Stimulated activated CD4-positive, alpha-beta T cell treated with anti-CD3 and anti-CD28 coated beads, Interleukin-1b, Interleukin-23, amount 100 ng/mL, for 48 hours (primary cell): Measurements from ENCODE around the gene PGLYRP1.

Experiments used
- DNase-seq: peaks from one replicate; pipeline ENCODE4 v3.0.0-alpha.2; 2020

The PGLYRP1 gene

GRCh38 chr19:46022431-46023310 is at the start of gene PGLYRP1:
TSS of gene PGLYRP1 (minus strand) at chr19:46023053. CDS start at chr19:46023021, 32 bp downstream.
- no peak for DNase-seq

GRCh38 chr19:46069806-46070341 is 47.0 kb upstream of the PGLYRP1 start:
- no peak for DNase-seq

- no peak for DNase-seq
These were observed 45.7 kb upstream of the PGLYRP1 start for GRCh38 chr19:46068345-46069258.

- no peak for DNase-seq
These were observed 44.8 kb upstream of the PGLYRP1 start for GRCh38 chr19:46067691-46068090.

- DNase-seq = no peak
These were observed 43.6 kb upstream of the PGLYRP1 start for GRCh38 chr19:46066471-46066870.

GRCh38 chr19:46065486-46066071 is 42.7 kb upstream of the PGLYRP1 start:
- DNase-seq = no peak

- DNase-seq = no peak
These were observed 40.3 kb upstream of the PGLYRP1 start for GRCh38 chr19:46063201-46063600.

- DNase-seq = no peak
These were observed 37.2 kb upstream of the PGLYRP1 start for GRCh38 chr19:46060012-46060411.

- no peak for DNase-seq
These were observed 35.9 kb upstream of the PGLYRP1 start for GRCh38 chr19:46058778-46059177.

- no peak for DNase-seq
These were observed 33.7 kb upstream of the PGLYRP1 start for GRCh38 chr19:46056536-46056935.

- DNase-seq = no peak
These were observed 30.0 kb upstream of the PGLYRP1 start for GRCh38 chr19:46052896-46053295.

- no peak for DNase-seq
These were observed 26.7 kb upstream of the PGLYRP1 start for GRCh38 chr19:46049597-46049996.

GRCh38 chr19:46043519-46043918 is 20.7 kb upstream of the PGLYRP1 start:
- no peak for DNase-seq

GRCh38 chr19:46042252-46042883 is 19.5 kb upstream of the PGLYRP1 start:
- DNase-seq = no peak

GRCh38 chr19:46040952-46041500 is 18.2 kb upstream of the PGLYRP1 start, which contains the start of gene IGFL4:
TSS of gene IGFL4 (minus strand) at chr19:46041002. CDS start at chr19:46040962, 40 bp downstream.
- DNase-seq = no peak

GRCh38 chr19:46040125-46040524 is 17.3 kb upstream of the PGLYRP1 start:
- DNase-seq = no peak

- no peak for DNase-seq
These were observed 13.9 kb upstream of the PGLYRP1 start for GRCh38 chr19:46036744-46037128.

GRCh38 chr19:46035986-46036743 is 13.3 kb upstream of the PGLYRP1 start:
- DNase-seq = no peak

GRCh38 chr19:46035546-46035945 is 12.7 kb upstream of the PGLYRP1 start:
- no peak for DNase-seq

- DNase-seq = no peak
These were observed 10.5 kb upstream of the PGLYRP1 start for GRCh38 chr19:46033401-46033800.

- DNase-seq = no peak
These were observed 9.8 kb upstream of the PGLYRP1 start for GRCh38 chr19:46032597-46033025.
